Neural cell (in vitro differentiated cells): ENCODE measurements around the gene PKN2. TPM values are rescaled to one million over a fixed set of nuclear protein-coding genes. Genes with fewer than 3 reads are reported as not detected.

Experiments
- H2AFZ ChIP-seq: fragments of 200-600, 300-800 bp; sonication (generic), shearing (Covaris generic); 2 replicates; pipeline ENCODE4 v1.6.0; 2014; ENCODE audit warnings: low read depth, mild to moderate bottlenecking, antibody characterized with exemption, low read length, moderate library complexity
- H3F3A ChIP-seq: fragments of 200-600 bp; shearing (Covaris generic); 2 replicates; pipeline ENCODE4 v1.6.1; 2016; ENCODE audit warnings: mild to moderate bottlenecking, moderate library complexity, mixed read lengths, antibody characterized with exemption, low read length; ENCODE audit not compliant: insufficient read depth, poor library complexity, severe bottlenecking
- H3K27ac ChIP-seq: fragments of 200-600, 300-800 bp; sonication (generic), shearing (Covaris generic); 2 replicates; pipeline ENCODE4 v1.5.1; 2014; ENCODE audit warnings: mild to moderate bottlenecking, low read length, moderate library complexity
- H3K27me3 ChIP-seq: fragments of 300-800, 200-600 bp; sonication (generic), shearing (Covaris generic); 2 replicates; pipeline ENCODE4 v1.6.0; 2014; ENCODE audit warnings: mild to moderate bottlenecking, low read depth, low read length, moderate library complexity; ENCODE audit not compliant: insufficient read depth
- H3K36me3 ChIP-seq: fragments of 300-800, 200-600 bp; sonication (generic), shearing (Covaris generic); 2 replicates; pipeline ENCODE4 v1.5.1; 2014; ENCODE audit warnings: mild to moderate bottlenecking, antibody characterized with exemption, low read length, moderate library complexity; ENCODE audit not compliant: insufficient read depth
- H3K4me2 ChIP-seq: fragments of 300-800, 200-600 bp; sonication (generic), shearing (Covaris generic); 2 replicates; pipeline ENCODE4 v1.6.0; 2014; ENCODE audit warnings: mild to moderate bottlenecking, low read length
- H3K4me3 ChIP-seq: fragments of 300-800, 200-600 bp; sonication (generic), shearing (Covaris generic); 2 replicates; pipeline ENCODE4 v1.5.1; 2014; ENCODE audit warnings: mild to moderate bottlenecking, low read length, moderate library complexity
- H3K79me2 ChIP-seq: fragments of 200-600 bp; shearing (Covaris generic); replicated peaks from 2 replicates; pipeline ENCODE4 v1.6.0; 2014; ENCODE audit warnings: mild to moderate bottlenecking, low read length, moderate library complexity; ENCODE audit not compliant: insufficient read depth
- H3K9ac ChIP-seq: fragments of 300-800, 200-600 bp; sonication (generic), shearing (Covaris generic); 2 replicates; pipeline ENCODE4 v1.6.1; 2016; ENCODE audit warnings: mild to moderate bottlenecking, low read length, mixed read lengths
- H3K9me2 ChIP-seq: fragments of 200-600 bp; shearing (Covaris generic); 2 replicates; pipeline ENCODE4 v1.6.1; 2016; ENCODE audit warnings: mild to moderate bottlenecking, low read length, mixed read lengths; ENCODE audit not compliant: insufficient read depth
- H3K9me3 ChIP-seq: fragments of 200-600, 300-800 bp; sonication (generic), shearing (Covaris generic); 2 replicates; pipeline ENCODE4 v1.6.1; 2016; ENCODE audit warnings: mild to moderate bottlenecking, mixed run types, low read length, moderate library complexity, mixed read lengths
- H4K20me1 ChIP-seq: fragments of 200-600 bp; shearing (Covaris generic); 2 replicates; pipeline ENCODE4 v1.6.1; 2016; ENCODE audit warnings: mild to moderate bottlenecking, mixed run types; ENCODE audit not compliant: insufficient read depth
- CTCF ChIP-seq: fragments of 450-650 bp; IDR thresholded peaks from 2 replicates; pipeline ENCODE4 v1.5.1; 2014; ENCODE audit warnings: antibody characterized with exemption, mild to moderate bottlenecking, moderate library complexity; ENCODE audit not compliant: poor library complexity, severe bottlenecking
- EP300 ChIP-seq: fragments of 450-650 bp; conservative IDR thresholded peaks from 2 replicates; pipeline ENCODE4 v1.6.1; 2014; ENCODE audit warnings: antibody characterized with exemption, mild to moderate bottlenecking, moderate library complexity; ENCODE audit not compliant: poor library complexity, severe bottlenecking
- EZH2 ChIP-seq: fragments of 200-600, 300-800 bp; shearing (Covaris generic), sonication (generic); IDR thresholded peaks from 2 replicates; pipeline ENCODE4 v1.6.1; 2014; ENCODE audit warnings: antibody characterized with exemption, low read length, borderline replicate concordance, mild to moderate bottlenecking; ENCODE audit not compliant: insufficient read depth, poor library complexity, severe bottlenecking
- MXI1 ChIP-seq: fragments of 450-650 bp; conservative IDR thresholded peaks from 2 replicates; pipeline ENCODE4 v1.6.1; 2014; ENCODE audit warnings: antibody characterized with exemption, mild to moderate bottlenecking; ENCODE audit not compliant: poor library complexity, severe bottlenecking
- POLR2AphosphoS5 ChIP-seq: IDR thresholded peaks from 2 replicates; pipeline ENCODE4 v1.6.1; 2012
- RAD21 ChIP-seq: fragments of 450-650 bp; conservative IDR thresholded peaks from 2 replicates; pipeline ENCODE4 v1.6.1; 2014; ENCODE audit warnings: antibody characterized with exemption, mild to moderate bottlenecking, moderate library complexity
- REST ChIP-seq: IDR thresholded peaks from 2 replicates; pipeline ENCODE4 v1.6.1; 2012; ENCODE audit warnings: borderline replicate concordance
- SMC3 ChIP-seq: fragments of 450-650 bp; conservative IDR thresholded peaks from 2 replicates; pipeline ENCODE4 v1.6.1; 2014; ENCODE audit warnings: antibody characterized with exemption, mild to moderate bottlenecking, moderate library complexity; ENCODE audit not compliant: poor library complexity
- TAF1 ChIP-seq: IDR thresholded peaks from 2 replicates; pipeline ENCODE4 v1.6.1; 2012; ENCODE audit warnings: low read depth
- polyA plus RNA-seq: library from polyadenylated mRNA; depleted of rRNA; stranded (reverse); fragments of >200 nt; gene quantifications from 2 replicates; pipeline ENCODE4 v1.2.3, GENCODE V29; 2014

Gene PKN2
- polyA plus RNA-seq, 1 donor from 2014 or later = 38.4 TPM

GRCh38 chr1:88647249-88647645 is 36.8 kb upstream of the PKN2 start:
- no peak overlapping the region for H3K27ac ChIP-seq
- no peak overlapping the region for H3K4me3 ChIP-seq
- H3K79me2 ChIP-seq = no peaks in the 10 kb centered on the region
- H3K9me3 ChIP-seq = no peaks in the 10 kb centered on the region
- no peak overlapping the region for H2AFZ ChIP-seq
- TF ChIP-seq SMC3 (no peak), CTCF (no peak), EP300 (no peak), EZH2 (no peak), REST (no peak), POLR2AphosphoS5 (no peak), TAF1 (no peak), MXI1 (no peak), RAD21 (no peak)
- H3F3A ChIP-seq = no peaks in the 10 kb centered on the region
- H3K36me3 ChIP-seq = no peaks in the 10 kb centered on the region
- no peak overlapping the region for H3K9ac ChIP-seq
- no peaks in the 10 kb centered on the region for H3K27me3 ChIP-seq
- H3K4me2 ChIP-seq = no peak overlapping the region
- no peaks in the 10 kb centered on the region for H3K9me2 ChIP-seq
- H4K20me1 ChIP-seq = no peaks in the 10 kb centered on the region

GRCh38 chr1:88647749-88648415 is 36.2 kb upstream of the PKN2 start:
- Histone ChIP-seq H3K79me2 (no peaks in the 10 kb centered on the region), H3K9ac (no peak overlapping the region), H3K4me3 (no peak overlapping the region), H2AFZ (no peak overlapping the region), H3K9me3 (no peaks in the 10 kb centered on the region), H3K27ac (no peak overlapping the region), H3K4me2 (no peak overlapping the region), H3F3A (no peaks in the 10 kb centered on the region), H3K9me2 (no peaks in the 10 kb centered on the region), H3K36me3 (no peaks in the 10 kb centered on the region), H3K27me3 (no peaks in the 10 kb centered on the region), H4K20me1 (no peaks in the 10 kb centered on the region)
- TF ChIP-seq CTCF = no peak
- no peak for TF ChIP-seq REST
